ENCODE data around the gene NLE1.

DNA sequence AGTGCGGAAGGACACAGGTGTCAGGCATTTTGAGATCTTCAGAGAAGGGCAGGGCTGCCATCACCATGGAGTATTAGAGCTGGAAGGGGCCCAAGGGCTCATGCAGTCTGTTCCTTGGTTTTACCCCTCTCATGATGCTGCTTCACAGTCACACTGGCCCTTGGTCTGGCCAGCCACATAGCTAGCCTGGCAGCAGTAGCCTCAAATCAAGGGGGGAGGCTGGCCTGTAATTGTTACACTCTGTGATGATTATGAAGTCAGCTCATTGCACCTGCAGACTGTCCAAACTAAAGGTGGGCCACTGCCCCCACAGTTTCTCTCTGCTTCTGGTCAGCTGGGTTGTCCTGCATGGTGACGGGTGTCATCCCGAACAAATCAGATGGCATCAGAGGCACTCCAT lies 20.8 kb downstream of the NLE1 start, which contains the start of gene FNDC8:
- TF ChIP-seq POLR2AphosphoS5 (IDR thresholded peaks at IDR 0.05; ENCODE audit: low read depth, low read length): no peak
- no peak for TF ChIP-seq POLR2A (IDR thresholded peaks at IDR 0.05; ENCODE audit: low read depth, low read length)
